ENCODE measurements around the gene HPSE2.

HPSE2 gene

DNA sequence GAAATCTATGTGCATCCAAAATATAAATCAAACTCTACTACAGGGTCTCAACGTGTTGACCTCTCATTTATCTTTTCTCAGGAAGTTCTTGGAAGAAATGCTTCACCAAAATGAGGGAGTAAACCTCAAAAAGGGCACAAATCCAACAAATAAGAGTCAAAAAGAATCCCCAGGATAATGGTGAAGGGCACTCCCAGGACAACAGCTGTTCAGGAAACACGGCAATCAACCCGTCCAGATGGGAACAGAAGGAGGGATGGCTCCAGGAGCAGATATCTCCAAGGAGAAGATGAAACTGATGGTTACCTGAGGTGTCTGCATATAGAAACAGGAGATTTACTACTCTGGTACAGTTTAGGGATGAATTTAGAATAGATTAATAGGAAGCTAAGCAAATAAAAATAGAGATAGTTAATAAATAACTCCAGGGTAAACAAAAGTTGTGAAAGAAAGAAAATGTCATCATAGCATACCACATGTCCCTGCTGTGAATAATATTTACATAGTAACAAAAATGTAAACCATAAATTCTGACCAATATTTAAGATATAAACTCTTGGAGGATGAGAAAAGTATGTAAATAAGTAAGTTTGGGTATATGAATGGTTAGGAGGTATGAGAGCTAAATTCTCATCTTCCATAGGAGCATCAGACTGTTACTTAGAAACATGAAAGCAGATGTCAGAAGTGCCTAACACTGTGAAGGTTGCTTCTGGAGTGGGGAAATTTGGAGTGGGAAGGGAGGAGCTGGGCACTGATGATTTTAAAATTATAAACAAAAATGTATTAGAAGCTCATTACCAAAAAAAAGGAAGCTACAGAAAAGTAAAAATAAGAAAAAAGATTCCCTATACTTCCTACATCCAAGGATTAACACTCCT is 551.4 kb downstream of the HPSE2 start:
- no peak for DNase-seq (ENCODE audit: low read depth, low spot score)

DNA sequence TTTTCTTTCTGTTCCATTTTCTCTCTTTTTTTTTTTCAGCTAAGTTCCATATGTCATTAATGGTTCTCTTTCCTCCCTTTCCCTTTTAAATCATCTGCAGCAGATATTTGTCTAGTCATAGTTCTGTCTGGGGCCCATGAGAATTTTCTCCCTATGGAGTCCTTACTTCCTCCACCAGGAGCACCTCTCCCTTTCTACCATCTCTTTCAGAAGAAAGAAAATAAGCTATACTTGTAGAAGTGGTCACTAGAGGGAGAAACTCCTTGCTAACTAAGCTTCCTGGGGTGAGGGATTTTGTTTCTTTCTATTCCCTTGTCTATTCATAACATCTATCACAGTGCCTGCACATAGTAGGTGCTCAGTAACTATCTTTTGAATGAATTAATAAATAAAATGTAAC is 558.8 kb downstream of the HPSE2 start:
- DNase-seq (ENCODE audit: low read depth, low spot score): no peak

DNA sequence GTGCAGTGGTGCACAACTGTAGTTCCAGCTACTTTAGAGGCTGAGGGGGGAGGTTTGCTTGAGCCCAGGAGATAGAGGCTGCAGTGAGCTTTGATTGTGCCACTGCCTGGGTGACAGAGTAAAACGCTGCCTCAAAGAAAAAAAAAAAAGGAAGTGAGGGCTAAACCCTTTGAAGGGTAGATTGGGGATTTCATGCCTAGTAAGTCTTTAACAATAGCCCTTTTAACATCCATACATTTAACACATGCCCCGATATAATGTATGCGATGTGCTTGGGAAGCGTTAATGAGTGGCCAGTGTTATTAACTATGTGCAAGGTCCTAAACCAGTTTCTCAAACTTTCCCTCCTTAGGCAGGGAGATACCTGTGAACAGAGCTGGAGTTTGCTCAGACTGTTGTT is 559.8 kb downstream of the HPSE2 start:
- no peak for DNase-seq (ENCODE audit: low read depth, low spot score)

DNA sequence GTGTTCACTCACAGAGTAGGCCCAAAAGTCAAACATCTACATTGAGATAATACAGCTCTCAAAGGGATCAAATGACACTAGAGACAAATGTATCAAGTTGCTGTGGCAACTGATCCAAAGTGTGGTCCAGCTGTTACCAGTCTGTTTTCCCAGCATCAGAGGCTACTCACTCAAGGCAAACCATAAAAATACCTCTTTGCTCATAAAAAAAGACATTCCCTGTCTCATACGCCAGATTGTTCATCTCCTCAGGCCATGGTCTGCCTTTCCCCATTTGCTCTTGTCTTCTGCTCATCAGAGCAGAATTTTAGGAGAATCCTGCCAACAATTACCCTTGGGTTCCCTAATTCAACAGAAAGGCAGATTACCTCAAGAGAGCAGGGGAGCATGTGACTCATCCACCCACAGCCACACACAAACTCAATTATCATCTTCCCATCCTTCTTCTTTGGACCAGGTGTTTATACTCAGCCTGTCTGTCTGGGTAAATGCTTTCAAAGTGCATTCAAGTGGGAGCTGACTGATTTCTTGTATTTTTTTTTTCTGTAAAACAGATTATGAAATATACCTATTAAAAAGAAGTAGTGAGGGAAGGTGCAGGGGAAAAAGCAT is 562.4 kb downstream of the HPSE2 start:
- no peak for DNase-seq (ENCODE audit: low read depth, low spot score)

DNA sequence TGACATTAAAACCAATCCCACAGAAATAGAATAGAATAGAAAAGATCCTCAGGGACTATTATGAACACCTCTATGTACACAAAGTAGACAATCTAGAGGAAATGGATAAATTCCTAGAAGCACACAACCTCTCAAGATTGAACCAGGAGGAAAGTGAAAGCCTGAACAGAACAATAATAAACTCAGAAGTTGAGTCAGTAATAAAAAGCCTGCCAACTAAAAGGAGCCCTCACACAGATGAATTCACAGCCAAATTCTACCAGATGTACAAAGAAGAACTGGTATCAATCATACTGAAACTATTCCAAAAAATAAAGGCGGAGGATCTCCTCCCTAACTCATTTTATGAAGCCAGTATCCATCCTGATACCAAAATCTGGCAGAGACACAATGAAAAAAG is 568.6 kb downstream of the HPSE2 start:
- DNase-seq (ENCODE audit: low read depth, low spot score): no peak

DNA sequence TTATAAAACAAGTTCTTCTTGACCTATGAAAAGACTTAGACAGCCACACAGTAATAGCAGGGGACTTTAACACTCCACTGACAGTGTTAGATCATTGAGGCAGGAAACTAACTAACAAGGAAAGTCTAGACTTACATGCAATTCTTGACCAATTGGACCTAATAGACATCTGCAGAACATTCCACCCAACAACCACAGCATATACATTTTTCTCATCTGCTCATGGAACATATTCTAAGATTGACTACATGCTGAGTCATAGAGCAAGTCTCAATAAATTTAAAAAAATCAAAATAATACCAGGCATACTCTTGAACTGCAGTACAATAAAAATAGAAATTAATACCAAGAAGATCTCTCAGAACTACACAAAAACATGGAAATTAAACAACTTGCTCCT is 569.4 kb downstream of the HPSE2 start:
- DNase-seq (ENCODE audit: low read depth, low spot score): no peak

DNA sequence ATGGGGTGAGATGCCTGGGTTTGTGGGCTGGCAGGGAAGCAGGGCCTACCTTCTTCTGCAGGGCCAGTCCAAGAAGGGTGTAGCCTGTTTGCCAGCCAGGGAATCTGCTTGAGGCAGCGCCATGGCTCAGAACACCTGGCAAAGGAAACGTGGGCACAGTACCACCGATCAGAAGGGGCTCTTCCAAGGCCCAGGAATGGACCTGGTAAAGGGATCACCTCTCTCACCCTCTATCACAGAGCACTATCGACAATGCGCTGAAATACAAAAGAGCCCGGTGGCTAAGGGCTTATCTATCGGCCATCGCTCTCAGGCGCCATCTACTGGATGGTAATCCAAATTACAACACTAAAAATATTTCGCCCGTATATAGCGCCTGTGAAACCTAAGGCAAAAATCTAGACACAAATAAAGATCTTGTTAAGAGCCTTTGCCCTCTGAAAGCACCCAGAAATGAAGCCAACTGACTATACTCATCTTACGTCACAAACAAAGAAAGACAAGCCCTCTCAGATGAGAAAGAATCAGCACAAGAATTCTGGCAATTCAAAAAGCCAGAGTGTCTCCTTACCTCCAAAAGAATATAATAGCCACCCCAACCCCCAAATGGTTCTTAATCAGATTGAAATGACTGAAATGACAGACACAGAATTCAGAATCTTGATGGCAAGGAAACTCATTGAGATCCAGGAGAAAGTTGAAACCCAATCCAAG is 571.2 kb downstream of the HPSE2 start:
- no peak for DNase-seq (ENCODE audit: low read depth, low spot score)

DNA sequence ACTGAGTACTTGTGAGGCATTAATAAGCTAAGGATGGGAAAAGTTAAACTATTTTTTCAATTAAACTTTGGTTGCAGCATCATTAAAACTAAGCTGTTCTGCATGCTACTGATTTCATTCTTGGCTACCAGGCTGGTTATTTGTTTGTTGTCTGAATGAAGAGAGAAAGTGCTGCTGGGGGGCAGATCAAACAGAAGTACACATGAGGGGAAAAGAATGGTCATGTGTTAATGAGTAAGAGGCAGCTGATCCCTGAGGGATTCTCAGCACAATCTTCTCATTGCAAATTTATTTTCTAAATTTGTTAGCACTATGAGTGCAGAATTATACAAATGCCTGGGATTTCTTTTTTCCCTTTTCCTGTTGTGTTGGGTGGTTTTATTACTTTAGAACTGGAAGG is 575.7 kb downstream of the HPSE2 start:
- DNase-seq (ENCODE audit: low read depth, low spot score): no peak

DNA sequence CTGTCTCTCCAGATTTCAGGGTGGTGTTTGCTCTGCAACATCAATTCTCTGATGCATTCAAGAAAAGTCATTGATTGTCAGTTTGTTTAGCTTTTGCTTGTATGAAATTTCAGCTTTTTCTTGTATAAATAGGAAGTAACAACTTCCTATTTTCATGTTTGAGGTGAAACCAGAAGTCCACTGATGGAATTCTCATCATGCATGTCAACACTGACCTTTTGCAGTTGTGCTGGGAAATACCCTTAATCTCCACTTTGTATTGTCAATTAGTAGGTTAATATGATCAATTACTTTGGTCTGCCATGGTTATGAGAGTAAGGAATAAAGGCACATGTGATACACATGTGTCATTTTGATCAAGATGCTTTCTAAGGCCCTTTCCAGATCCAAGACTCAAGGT is 580.2 kb downstream of the HPSE2 start:
- DNase-seq (ENCODE audit: low read depth, low spot score): no peak

DNA sequence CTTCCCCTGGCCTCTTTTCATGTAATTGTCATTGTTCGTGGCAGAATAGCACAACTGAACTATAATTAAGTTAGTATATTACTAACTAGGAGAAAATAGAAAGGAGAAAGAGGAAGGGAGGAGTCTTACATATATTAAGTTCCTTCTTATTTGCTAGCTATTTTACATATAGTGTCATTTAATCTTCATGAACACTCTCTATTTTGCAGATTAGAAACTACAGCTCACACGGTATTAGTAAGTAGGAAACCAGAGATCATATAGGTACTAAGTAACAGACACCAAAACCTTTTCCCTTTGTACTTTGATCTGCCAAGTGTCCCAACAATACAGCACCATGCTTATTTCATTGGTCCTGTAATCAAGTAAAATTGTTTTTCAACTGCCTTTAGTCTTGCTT is 586.5 kb downstream of the HPSE2 start:
- DNase-seq (ENCODE audit: low read depth, low spot score): no peak

DNA sequence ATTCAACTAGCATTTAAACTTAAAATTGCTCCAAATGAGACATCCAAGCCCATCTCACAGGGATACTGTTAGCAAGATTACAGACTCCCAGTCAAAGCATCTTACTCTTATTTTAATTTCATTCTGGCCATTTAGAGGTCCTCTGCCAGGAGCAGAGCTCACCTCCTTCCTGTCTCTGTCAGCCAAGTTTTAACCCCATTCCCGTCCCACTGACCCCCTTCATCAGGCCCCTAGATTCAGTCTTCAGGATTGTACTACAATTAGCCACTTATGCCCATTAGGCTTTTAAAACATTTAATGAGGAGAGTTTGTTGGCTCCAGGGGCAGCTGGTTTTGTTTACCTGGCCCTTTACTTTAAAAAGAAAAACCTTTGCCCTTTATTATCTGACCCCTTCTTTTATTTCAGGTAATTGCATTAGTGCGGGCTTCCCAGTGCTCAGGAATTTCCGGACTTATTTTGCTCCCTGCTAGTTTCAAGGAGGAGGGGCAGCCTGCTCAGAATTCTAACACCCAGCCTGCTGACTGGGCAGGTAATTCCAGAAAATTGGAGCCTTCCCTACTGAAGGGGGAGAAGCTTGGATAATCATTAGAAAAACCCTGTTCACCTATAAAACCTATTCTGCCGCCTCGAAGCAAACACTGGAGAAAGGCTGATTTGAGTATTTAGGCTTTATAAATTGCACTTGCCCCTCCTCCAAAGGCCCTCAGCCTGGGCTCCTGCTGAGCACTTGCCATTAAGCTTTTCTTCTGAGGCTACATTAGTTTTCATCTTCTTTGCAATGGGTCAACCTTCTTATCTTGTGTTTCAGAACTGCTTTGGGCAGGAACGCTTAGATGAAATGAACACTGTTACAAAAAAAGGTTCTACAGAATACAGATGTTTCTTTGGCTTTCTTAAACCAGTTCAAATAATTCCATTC is 588.4 kb downstream of the HPSE2 start:
- DNase-seq (ENCODE audit: low read depth, low spot score): no peak

DNA sequence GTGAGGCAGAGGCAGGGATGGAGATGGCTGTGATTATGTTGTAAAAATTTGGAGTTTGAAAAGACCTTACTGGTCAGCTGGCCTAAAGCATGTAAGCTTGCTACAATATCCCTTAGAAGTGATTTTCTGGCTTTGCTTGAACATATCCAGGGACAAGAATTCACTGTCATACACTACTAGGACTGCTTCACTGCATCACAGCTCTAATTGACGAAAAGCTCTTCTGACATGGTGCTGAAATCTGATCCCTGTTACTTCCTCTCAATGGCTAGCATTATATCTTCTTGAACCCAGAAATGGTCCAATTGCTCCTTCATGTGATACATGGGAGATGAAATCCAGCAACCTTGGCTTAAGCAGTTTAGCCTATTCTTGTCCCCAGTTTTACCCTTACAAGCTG is 591.2 kb downstream of the HPSE2 start:
- DNase-seq (ENCODE audit: low read depth, low spot score): no peak

DNA sequence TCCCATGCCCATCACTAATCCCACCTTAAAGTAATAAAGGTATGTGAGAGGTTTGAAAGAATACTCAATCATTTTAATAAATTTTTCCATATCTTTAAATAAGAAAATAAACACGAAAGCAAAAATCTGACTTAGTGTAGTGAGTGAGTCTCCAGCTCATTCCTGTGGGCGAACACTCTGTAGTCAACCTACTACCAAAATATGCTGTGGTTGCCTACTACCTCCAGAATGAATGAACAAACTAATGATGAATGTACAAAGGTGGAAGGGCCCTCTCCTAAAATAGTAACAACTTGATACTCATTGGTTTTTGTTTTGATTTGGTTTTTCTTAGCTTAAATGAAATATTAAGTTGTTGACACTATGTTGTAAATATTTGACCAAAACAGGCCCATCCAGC is 593.4 kb downstream of the HPSE2 start:
- no peak for DNase-seq (ENCODE audit: low read depth, low spot score)

DNA sequence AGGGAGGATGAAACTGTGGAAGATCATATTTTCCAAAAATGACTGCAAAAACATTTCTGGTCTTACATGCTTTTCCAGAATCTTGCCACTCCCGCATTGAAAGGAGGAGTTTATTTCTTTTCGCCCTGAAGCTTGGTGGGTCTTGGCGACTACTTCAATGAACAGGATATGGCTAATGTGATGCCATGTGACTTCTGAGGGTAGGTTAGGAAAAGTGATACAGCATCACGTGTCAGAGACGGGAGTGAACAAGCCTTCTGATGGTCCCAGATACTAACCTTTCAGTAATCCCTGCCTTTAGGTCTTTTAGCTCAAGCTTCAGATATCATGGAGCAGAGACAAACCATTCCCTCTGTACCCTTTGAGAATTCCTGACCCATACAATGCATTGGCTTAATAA is 596.7 kb downstream of the HPSE2 start:
- DNase-seq (ENCODE audit: low read depth, low spot score): no peak

DNA sequence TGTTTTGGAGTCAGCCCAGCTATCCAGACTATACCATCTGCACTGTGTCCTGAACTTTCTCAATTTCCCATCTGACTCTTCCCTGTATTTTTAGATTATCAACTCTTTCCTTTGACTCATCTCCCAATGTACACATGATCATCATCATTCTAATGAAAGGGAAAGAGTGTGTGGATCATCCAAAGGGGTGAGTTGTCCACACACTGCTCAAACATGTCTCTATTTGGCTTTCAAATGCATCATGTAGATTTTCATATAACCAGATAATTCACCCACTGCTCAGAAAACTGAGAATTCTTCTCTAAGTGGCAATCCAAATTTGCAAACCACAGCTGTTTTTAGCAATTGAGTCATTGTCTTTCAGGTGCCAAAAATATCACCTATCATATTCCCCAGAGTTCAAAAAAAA is 598.7 kb downstream of the HPSE2 start:
- no peak for DNase-seq (ENCODE audit: low read depth, low spot score)

DNA sequence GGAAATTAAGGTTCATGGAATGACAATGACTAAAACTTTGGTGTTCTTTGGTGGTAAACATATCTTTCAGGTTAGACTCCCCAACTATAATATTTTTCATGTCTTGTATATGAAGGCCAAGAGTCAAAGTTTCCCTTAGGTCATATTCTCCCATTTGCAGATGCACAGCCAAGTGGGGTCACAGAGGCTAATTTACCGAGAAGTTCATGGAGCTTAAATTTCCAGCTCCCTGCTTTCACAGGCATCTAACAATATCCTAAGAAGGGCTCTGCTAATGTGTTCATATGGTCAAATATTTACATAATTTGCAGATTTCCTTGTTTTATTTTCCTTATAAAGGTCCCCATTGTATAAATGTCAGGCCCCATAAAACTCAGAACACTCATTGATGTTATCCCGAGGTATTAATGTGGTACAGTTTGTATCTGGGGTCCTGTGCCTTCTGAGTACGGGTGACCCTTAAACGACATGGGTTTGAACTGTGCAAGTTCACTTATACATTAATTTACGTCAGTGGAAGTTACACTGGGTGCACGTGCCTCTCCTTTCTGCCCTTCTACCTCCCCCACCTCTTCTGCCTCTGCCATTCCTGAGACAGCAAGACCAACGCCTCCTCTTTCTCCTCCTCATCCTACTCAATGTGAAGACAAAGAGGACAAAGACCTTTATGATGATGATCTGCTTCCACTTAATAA is 603.0 kb downstream of the HPSE2 start:
- DNase-seq (ENCODE audit: low read depth, low spot score): no peak

DNA sequence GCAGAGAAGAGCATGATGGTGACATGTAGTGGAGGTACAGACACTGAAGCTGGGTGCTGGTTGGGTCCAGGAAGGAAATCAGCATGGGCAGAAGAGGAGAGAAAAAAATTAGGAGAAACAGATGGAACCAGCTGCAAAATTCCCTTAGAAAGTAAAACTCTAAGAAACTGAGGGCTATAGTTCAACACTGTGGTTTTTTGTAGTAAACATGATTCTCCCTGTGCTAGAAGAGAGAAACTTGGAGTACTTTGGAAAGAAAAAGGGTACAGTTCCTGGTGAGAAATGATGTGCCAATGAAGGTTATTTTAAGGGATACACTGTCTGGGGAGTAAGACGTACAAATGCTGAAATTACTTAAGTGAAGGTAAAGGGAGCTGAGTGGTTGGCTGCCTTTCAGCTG is 607.4 kb downstream of the HPSE2 start:
- no peak for DNase-seq (ENCODE audit: low read depth, low spot score)

DNA sequence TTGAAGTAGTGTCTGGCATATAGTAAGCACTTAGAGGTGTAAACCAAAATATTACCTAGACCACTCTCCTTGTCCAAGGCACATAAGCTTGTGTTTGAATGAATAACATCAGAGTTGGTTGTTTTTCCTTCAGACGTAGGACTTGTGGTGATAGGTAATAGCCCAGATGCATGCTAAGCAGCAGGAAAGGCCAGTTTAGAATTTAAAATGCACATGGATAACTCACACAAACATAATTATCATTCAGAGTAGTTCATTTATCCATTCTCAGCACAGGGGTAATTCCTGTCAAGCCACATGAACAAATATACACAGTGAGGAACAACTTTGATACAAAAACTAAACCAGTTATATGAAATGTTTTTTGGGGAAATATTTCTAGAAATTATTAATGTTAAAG is 607.9 kb downstream of the HPSE2 start:
- DNase-seq (ENCODE audit: low read depth, low spot score): no peak

DNA sequence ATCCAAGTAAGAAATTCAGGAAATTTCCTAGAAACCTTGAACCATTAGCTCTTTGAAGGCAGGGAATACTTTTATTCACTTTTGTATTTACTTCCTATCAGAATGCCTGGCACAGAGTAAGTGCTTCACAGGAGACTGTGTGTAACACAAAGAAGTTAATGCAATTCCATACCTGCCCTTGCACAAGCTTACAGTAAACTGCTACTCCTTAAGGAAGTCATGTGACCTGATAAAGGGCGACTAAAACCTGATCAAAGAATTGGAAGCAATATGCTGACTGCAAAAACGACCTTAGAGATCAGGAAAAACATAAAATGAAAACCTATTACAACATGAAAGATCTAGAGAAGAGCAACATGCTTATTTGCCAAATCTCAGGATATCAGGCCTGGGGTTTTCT is 610.7 kb downstream of the HPSE2 start:
- no peak for DNase-seq (ENCODE audit: low read depth, low spot score)

DNA sequence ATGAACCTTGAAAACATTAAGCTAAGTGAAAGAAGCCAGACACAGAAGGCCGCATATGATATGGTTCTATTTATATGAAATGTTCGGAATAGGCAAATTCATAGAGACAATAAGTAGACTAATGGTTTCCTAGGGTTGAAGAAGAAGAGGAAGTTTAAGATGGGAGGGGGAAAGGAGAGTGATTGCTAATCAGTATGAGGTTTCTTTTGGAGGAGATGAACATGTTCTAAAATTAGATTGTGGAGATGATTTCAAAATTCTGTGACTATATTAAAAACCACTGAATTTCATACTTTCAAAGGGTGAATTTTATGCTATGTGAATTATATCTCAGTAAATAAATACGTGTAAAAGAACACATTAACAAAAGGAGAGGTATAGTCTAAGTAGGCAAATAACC is 612.5 kb downstream of the HPSE2 start:
- no peak for DNase-seq (ENCODE audit: low read depth, low spot score)

DNA sequence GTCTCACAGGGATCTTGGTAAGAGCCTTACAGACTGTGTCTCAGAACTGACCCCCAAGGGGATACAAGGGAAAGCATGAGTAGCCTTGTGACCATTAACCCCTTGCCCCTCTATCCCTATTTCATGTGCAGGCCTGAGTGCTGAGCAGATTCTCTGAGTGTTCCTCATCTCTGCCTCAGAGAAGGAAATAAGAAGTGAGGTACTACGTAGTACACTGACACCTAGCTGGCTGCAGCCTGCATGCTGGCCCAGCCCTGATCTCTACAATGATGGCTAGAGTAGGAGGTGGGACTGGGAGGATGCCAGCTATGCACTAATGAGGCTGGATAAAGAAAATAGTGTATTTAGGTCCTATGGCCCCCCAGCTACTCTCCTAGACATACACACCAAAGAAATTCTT is 614.0 kb downstream of the HPSE2 start:
- no peak for DNase-seq (ENCODE audit: low read depth, low spot score)
